CD14-positive monocyte (primary cell): ENCODE results near the gene PPRC1. TPM values are rescaled to one million over a fixed set of nuclear protein-coding genes. Genes with fewer than 3 reads are reported as not detected.

ENCODE experiments used
- DNase-seq, 3 donors: peaks; one replicate each; pipeline ENCODE4 v3.0.0-alpha.2; 2011 to 2022
- H2AFZ ChIP-seq: 2 replicates; pipeline ENCODE4 v1.6.0; 2012; ENCODE audit warnings: mild to moderate bottlenecking, low read depth, low read length, inconsistent platforms; ENCODE audit not compliant: insufficient read depth, poor library complexity, severe bottlenecking
- H3K27ac ChIP-seq, 2 donors: 1 replicate in 1 of 2; 2 replicates in 1 of 2; pipeline ENCODE4 v1.5.1; 2012 to 2013; ENCODE audit warnings: low read length in 2 of 2, control low read depth in 1 of 2, inconsistent platforms in 1 of 2, low read depth in 1 of 2, mild to moderate bottlenecking in 1 of 2
- H3K27me3 ChIP-seq, 2 donors: one replicate each; pipeline versions ENCODE4 v1.6.0 to v1.6.1; 2011 to 2013; ENCODE audit warnings: low read length in 2 of 2; ENCODE audit not compliant: control insufficient read depth in 2 of 2, insufficient read depth in 2 of 2
- H3K36me3 ChIP-seq, 2 donors: replicated peaks in 1 of 2; 1 replicate in 1 of 2; 2 replicates in 1 of 2; pipeline versions ENCODE4 v1.5.1 to v1.6.1; 2012 to 2013; ENCODE audit warnings: low read length in 2 of 2, control low read depth in 1 of 2, inconsistent platforms in 1 of 2, mild to moderate bottlenecking in 1 of 2; ENCODE audit not compliant: insufficient read depth in 2 of 2, control insufficient read depth in 1 of 2
- H3K4me1 ChIP-seq, 2 donors: 1 replicate in 1 of 2; 2 replicates in 1 of 2; pipeline versions ENCODE4 v1.5.1 to v1.6.1; 2012 to 2013; ENCODE audit warnings: low read length in 2 of 2, control low read depth in 1 of 2, inconsistent platforms in 1 of 2, mild to moderate bottlenecking in 1 of 2, moderate library complexity in 1 of 2; ENCODE audit not compliant: insufficient read depth in 2 of 2, control insufficient read depth in 1 of 2
- H3K4me2 ChIP-seq: replicated peaks from 2 replicates; pipeline ENCODE3; 2012; ENCODE audit warnings: low read length, moderate library complexity, mild to moderate bottlenecking; ENCODE audit not compliant: poor library complexity, severe bottlenecking; ENCODE audit errors: extremely low read depth
- H3K4me3 ChIP-seq, 3 experiments: fragments of 200-600 bp in 1 of 3; sonication (generic) in 1 of 3; replicated peaks in 1 of 3; 1 replicate in 2 of 3; 2 replicates in 1 of 3; pipeline ENCODE4 v1.5.1; 2011 to 2013; ENCODE audit warnings: low read length in 3 of 3, mild to moderate bottlenecking in 3 of 3, control low read depth in 2 of 3, low read depth in 2 of 3, inconsistent platforms in 1 of 3, moderate library complexity in 1 of 3
- H3K79me2 ChIP-seq: 2 replicates; pipeline ENCODE4 v1.6.0; 2012; ENCODE audit warnings: mild to moderate bottlenecking, control low read depth, inconsistent platforms, low read length, moderate library complexity; ENCODE audit not compliant: insufficient read depth
- H3K9ac ChIP-seq: 2 replicates; pipeline ENCODE4 v1.6.0; 2017; ENCODE audit warnings: low read length, mild to moderate bottlenecking; ENCODE audit not compliant: insufficient read depth, poor library complexity, severe bottlenecking
- H3K9me3 ChIP-seq, 2 donors: replicated peaks in 1 of 2; 1 replicate in 1 of 2; 2 replicates in 1 of 2; pipeline versions ENCODE4 v1.5.1 to v1.6.1; 2012 to 2013; ENCODE audit warnings: low read length in 2 of 2, control low read depth in 1 of 2; ENCODE audit not compliant: control insufficient read depth in 1 of 2, insufficient read depth in 1 of 2
- H4K20me1 ChIP-seq: 2 replicates; pipeline ENCODE4 v1.6.0; 2012; ENCODE audit warnings: mild to moderate bottlenecking, low read length, control low read depth, moderate library complexity; ENCODE audit not compliant: insufficient read depth
- H3K27ac Mint-ChIP-seq, 7 donors: one replicate each; pipeline ENCODE4 v1.8.0; 2020; ENCODE audit warnings: mild to moderate bottlenecking in 7 of 7, mixed read lengths in 7 of 7, moderate library complexity in 6 of 7, inconsistent platforms in 2 of 7
- H3K27me3 Mint-ChIP-seq, 3 donors: one replicate each; pipeline ENCODE4 v1.8.0; 2021 to 2022; ENCODE audit warnings: low read depth in 3 of 3, mild to moderate bottlenecking in 3 of 3, mixed read lengths in 3 of 3, moderate library complexity in 3 of 3, inconsistent platforms in 1 of 3
- H3K36me3 Mint-ChIP-seq, 2 donors: one replicate each; pipeline ENCODE4 v1.8.0; 2020; ENCODE audit warnings: mixed read lengths in 2 of 2, inconsistent platforms in 1 of 2, mild to moderate bottlenecking in 1 of 2
- H3K4me1 Mint-ChIP-seq: one replicate; pipeline ENCODE4 v1.8.0; 2020; ENCODE audit warnings: mild to moderate bottlenecking, mixed read lengths
- H3K4me3 Mint-ChIP-seq, 2 donors: one replicate each; pipeline ENCODE4 v1.8.0; 2020; ENCODE audit warnings: mild to moderate bottlenecking in 2 of 2, mixed read lengths in 2 of 2, moderate library complexity in 1 of 2
- H3K9me3 Mint-ChIP-seq, 7 donors: one replicate each; pipeline ENCODE4 v1.8.0; 2020 to 2022; ENCODE audit warnings: mixed read lengths in 7 of 7, mild to moderate bottlenecking in 6 of 7, moderate library complexity in 6 of 7, inconsistent platforms in 2 of 7
- WGBS: methylation state at CpG from one replicate; pipeline ENCODE4 v1.1.5; 2013; ENCODE audit warnings: missing lambda C conversion rate; ENCODE audit not compliant: insufficient coverage; 5-methylcytosine and 5-hydroxymethylcytosine counted together
- intact Hi-C, 2 donors: fragments of 100-400 bp; cut with micrococcal nuclease; formaldehyde crosslinking; loops; one replicate each; pipeline versions ENCODE4 v1.15.0 to v1.15.1; 2023
- polyA plus RNA-seq, 3 donors: library from polyadenylated mRNA; depleted of rRNA in 1 of 3; unstranded in 2 of 3; stranded (reverse) in 1 of 3; fragments of 300-500 nt in 2 of 3; fragments of >200 nt in 1 of 3; fragmentation: Illumina TruSeq in 2 of 3; gene quantifications; 1 replicate in 2 of 3; 2 replicates in 1 of 3; pipeline ENCODE4 v1.2.3, GENCODE V29; 2012 to 2021
- TF ChIP-seq, protein P1 (sequence below): fragments of 200-600 bp; IDR thresholded peaks from one replicate; pipeline ENCODE4 v1.8.0; 2022; ENCODE audit warnings: antibody characterized with exemption, mild to moderate bottlenecking

The PPRC1 gene
- polyA plus RNA-seq, 3 donors = 1.1 to 15.6 (median 2.5) TPM

DNA sequence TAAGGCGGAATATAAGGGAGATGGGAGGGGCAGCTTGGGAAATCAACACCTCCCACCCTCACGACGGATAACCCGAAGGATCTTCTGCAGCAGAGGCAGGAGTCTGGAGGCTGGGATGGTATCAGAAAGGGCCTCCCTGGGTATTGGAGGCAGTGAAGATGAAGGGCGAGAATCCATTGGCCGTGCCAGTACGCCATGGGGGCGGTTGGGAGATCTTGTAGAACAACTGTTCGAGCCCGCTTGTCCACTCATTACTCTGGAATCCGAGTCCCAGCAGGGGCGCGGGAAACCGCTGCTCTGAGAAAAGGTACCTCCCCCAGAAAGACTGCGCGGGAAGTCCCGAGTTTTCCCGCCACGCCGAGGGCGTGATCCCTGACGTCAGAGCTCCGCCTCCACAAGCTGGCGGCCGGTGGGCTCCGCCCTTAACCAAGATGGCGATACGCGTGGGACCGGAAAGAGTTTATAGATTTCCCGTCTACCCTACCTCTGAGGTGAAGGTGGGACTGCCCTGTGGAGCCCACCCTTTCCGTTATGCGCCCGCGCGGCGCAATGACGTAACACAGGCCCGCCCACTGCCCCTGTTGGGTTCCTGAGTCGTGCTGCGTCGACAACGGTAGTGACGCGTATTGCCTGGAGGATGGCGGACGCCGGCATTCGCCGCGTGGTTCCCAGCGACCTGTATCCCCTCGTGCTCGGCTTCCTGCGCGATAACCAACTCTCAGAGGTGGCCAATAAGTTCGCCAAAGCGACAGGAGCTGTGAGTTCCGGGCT lies 19.1 kb downstream of the PPRC1 start, which contains the start of gene NOLC1:
Gene NOLC1 (plus strand): TSS at position 616 of the 771 bp plus-strand sequence. CDS start 22 bp downstream, at position 638.
- Histone ChIP-seq H3K4me3 (peak within 1 kb of the TSS; percentile 73 to 93 (median 75)), H3K27me3 (no peaks in the 10 kb centered on the region), H3K4me2 (peak within 1 kb of the TSS; percentile 90), H4K20me1 (peaks cover 18% of the 10 kb centered on the region), H3K9me3 (no peaks in the 10 kb centered on the region), H3K4me1 (peaks cover 13 to 19% of the 10 kb centered on the region in 2 donors), H3K27ac (peak within 1 kb of the TSS; percentile 78 to 92), H3K36me3 (peaks cover 43 to 63% of the 10 kb centered on the region in 2 donors), H2AFZ (peak within 1 kb of the TSS; percentile 89), H3K9ac (peak within 1 kb of the TSS; percentile 85), H3K79me2 (peaks cover 44% of the 10 kb centered on the region)
- H3K4me3 Mint-ChIP-seq = peak within 1 kb of the TSS; percentile 87 to 95
- peaks cover 47 to 61% of the 10 kb centered on the region in 2 donors for H3K36me3 Mint-ChIP-seq
- peaks cover 0 to 4% (median 0%) of the 10 kb centered on the region in 3 donors for H3K27me3 Mint-ChIP-seq
- intact Hi-C loops = loop anchor here (2.0 to 5.0 kb wide), 2 partner anchors 19 to 320 kb away; partner anchors contain the start of gene PPRC1 (in 1 of the 2)
- H3K27ac Mint-ChIP-seq = peak within 1 kb of the TSS; percentile 90 to 96 (median 94)
- TF ChIP-seq, protein P1, sequence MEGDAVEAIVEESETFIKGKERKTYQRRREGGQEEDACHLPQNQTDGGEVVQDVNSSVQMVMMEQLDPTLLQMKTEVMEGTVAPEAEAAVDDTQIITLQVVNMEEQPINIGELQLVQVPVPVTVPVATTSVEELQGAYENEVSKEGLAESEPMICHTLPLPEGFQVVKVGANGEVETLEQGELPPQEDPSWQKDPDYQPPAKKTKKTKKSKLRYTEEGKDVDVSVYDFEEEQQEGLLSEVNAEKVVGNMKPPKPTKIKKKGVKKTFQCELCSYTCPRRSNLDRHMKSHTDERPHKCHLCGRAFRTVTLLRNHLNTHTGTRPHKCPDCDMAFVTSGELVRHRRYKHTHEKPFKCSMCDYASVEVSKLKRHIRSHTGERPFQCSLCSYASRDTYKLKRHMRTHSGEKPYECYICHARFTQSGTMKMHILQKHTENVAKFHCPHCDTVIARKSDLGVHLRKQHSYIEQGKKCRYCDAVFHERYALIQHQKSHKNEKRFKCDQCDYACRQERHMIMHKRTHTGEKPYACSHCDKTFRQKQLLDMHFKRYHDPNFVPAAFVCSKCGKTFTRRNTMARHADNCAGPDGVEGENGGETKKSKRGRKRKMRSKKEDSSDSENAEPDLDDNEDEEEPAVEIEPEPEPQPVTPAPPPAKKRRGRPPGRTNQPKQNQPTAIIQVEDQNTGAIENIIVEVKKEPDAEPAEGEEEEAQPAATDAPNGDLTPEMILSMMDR = no peak
- H3K9me3 Mint-ChIP-seq = no peaks in the 10 kb centered on the region
- WGBS = 8% methylated on average over 56 of the region's 59 CpGs
- peak; percentile 97 to 99 (median 99) for DNase-seq
- peaks cover 18% of the 10 kb centered on the region for H3K4me1 Mint-ChIP-seq

DNA sequence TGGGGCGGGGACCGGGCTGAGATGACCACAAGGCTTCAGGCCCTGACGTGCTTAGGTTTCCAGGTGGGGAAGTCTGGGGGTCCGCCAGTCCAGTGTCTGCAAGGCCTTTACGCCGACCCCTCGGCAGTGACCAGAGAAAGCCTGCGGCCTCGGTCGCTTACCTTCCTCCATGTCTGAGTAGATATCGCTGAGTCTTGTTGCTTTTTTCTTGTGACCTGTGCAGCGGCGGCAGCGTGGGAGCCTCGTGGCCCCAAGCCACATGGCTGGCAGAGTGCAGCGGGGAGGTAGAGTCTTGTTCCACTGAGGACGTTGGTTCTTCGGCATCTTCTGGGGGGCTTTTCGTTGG lies 19.7 kb downstream of the PPRC1 start:
- DNase-seq = no peak
- Histone ChIP-seq H3K27ac (peak overlapping the region; percentile 78 to 92), H3K4me1 (peaks cover 13 to 19% of the 10 kb centered on the region in 2 donors), H3K4me2 (peak overlapping the region; percentile 90), H3K9me3 (no peaks in the 10 kb centered on the region), H3K27me3 (no peaks in the 10 kb centered on the region), H2AFZ (peak overlapping the region; percentile 89), H4K20me1 (peaks cover 23% of the 10 kb centered on the region), H3K9ac (peak overlapping the region; percentile 85), H3K4me3 (peak overlapping the region; percentile 73 to 93 (median 75)), H3K79me2 (peaks cover 47% of the 10 kb centered on the region), H3K36me3 (peaks cover 43 to 63% of the 10 kb centered on the region in 2 donors)
- 0% methylated on average over 19 of the region's 19 CpGs for WGBS
- Mint-ChIP-seq H3K27ac (peak overlapping the region; percentile 90 to 96 (median 94)), H3K9me3 (no peaks in the 10 kb centered on the region), H3K4me1 (peaks cover 18% of the 10 kb centered on the region), H3K36me3 (peaks cover 47 to 61% of the 10 kb centered on the region in 2 donors), H3K4me3 (peak overlapping the region; percentile 87 to 95), H3K27me3 (peaks cover 0 to 6% (median 0%) of the 10 kb centered on the region in 3 donors)
- intact Hi-C loops = loop anchor here (2.0 to 5.0 kb wide), 2 partner anchors 20 to 320 kb away; partner anchors contain the start of gene PPRC1 (in 1 of the 2)
- TF ChIP-seq, protein P1 = no peak
